ENCODE data around the gene CUEDC2. TPM values are rescaled to one million over a fixed set of nuclear protein-coding genes. Genes with fewer than 3 reads are reported as not detected.

Gene CUEDC2
- total and polyA plus RNA-seq, 7 experiments from 2014 or later = 27.0 to 69.0 (median 36.1) TPM

DNA sequence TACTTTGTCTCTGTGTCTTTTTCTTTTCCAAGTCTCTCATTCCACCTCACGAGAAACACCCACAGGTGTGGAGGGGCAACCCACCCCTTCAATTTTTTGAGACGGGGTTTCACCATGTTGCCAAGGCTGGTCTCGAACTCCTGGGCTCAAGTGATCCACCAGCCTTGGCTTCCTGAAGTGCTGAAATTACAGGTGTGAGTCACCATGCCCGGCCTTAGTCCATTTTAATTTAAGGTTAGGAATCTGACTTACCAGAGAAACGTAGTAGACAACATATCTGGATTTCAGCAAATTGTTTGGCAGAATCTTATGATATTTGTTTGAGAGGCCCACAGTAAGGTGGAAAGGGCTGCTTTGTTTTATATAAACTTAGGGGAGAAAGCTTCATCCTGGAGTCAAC lies 40.1 kb downstream of the CUEDC2 start:
- no peak overlapping the region for H3K4me3 ChIP-seq (ENCODE audit: low read length)
- ATAC-seq (no peak), DNase-seq (no peak)
- Mint-ChIP-seq H3K27ac (peak overlapping the region in 3 of 9 donors; percentile 54 to 100 (median 62)), H3K4me3 (peak overlapping the region in 1 of 10 donors; percentile 98), H3K4me1 (peaks cover 10 to 29% (median 23%) of the 10 kb centered on the region in 7 donors), H3K36me3 (peaks cover 0 to 18% (median 0%) of the 10 kb centered on the region in 5 donors), H3K9me3 (no peaks in the 10 kb centered on the region), H3K27me3 (peaks cover 0 to 4% (median 0%) of the 10 kb centered on the region in 5 donors)
- ChIA-PET CTCF (interaction anchor here (0.5 to 6.0 kb wide), 6 partner anchors 8 to 668 kb away, joined by 3 to 40 read pairs (median 6); partner anchors contain the start of gene FBXL15), POLR2A (interaction anchor here (0.5 to 9.0 kb wide), 3 partner anchors 19 to 96 kb away, joined by 3 to 64 read pairs (median 55); partner anchors contain the start of gene C10orf95)
- no peaks in the 10 kb centered on the region for H3K9me3 ChIP-seq (ENCODE audit: control insufficient read depth in 2 of 3, low read length in 3 of 3)
- peaks cover 0 to 11% (median 0%) of the 10 kb centered on the region in 3 experiments for H3K36me3 ChIP-seq (ENCODE audit: control insufficient read depth in 2 of 3, insufficient read depth in 3 of 3, low read length in 3 of 3)
- H3K4me1 ChIP-seq (ENCODE audit: control insufficient read depth in 2 of 2, insufficient read depth in 2 of 2, low read length in 2 of 2) = peaks cover 16 to 19% of the 10 kb centered on the region in 2 donors
- H3K27ac ChIP-seq (ENCODE audit: low read depth, low read length) = no peak overlapping the region
- intact Hi-C loops (cut with micrococcal nuclease) = loop anchor here (5.0 to 10.0 kb wide), 6 partner anchors 190 to 1732 kb away; partner anchors contain the start of genes ARL3 (in 2 of the 2), SFXN2 (in 2 of the 2), OGA (in 1 of the 2) and SFR1 (in 1 of the 2)
- H3K27me3 ChIP-seq (ENCODE audit: control insufficient read depth in 2 of 2, insufficient read depth in 2 of 2, low read length in 2 of 2) = no peaks in the 10 kb centered on the region

DNA sequence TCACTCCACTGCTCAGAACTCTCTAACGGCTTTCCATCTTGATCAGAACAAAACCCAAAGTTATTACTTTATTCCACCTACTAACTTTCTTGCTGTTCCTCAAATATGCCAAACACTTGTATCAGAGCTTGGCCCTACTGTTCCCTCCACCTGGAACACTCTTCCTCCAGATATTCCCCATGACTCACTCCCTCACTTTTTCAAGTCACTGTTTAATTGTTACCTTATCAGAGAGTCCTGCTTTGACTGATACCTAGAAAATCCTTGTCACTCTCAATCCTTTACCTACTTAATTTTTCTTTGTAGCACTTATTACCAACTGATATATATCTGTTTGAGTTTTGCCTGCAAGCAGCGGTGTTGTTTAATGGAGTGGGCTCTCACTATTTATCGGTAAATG lies 42.5 kb downstream of the CUEDC2 start:
- H3K36me3 ChIP-seq (ENCODE audit: control insufficient read depth in 2 of 3, insufficient read depth in 3 of 3, low read length in 3 of 3) = peaks cover 0 to 4% (median 0%) of the 10 kb centered on the region in 3 experiments
- H3K4me3 Mint-ChIP-seq = no peak overlapping the region
- ChIA-PET CTCF (interaction anchor here (1.1 kb wide), 1 partner anchor 33 kb away, joined by 4 read pairs; no protein-coding TSS in a partner anchor), POLR2A (no interaction called here)
- no peak overlapping the region for H3K27ac ChIP-seq (ENCODE audit: low read depth, low read length)
- H3K4me1 ChIP-seq (ENCODE audit: control insufficient read depth in 2 of 2, insufficient read depth in 2 of 2, low read length in 2 of 2) = peaks cover 5% of the 10 kb centered on the region in 2 donors
- H3K36me3 Mint-ChIP-seq = peaks cover 0 to 3% (median 0%) of the 10 kb centered on the region in 5 donors
- no peaks in the 10 kb centered on the region for H3K9me3 ChIP-seq (ENCODE audit: control insufficient read depth in 2 of 3, low read length in 3 of 3)
- peaks cover 5 to 18% (median 11%) of the 10 kb centered on the region in 7 donors for H3K4me1 Mint-ChIP-seq
- intact Hi-C loops (cut with micrococcal nuclease) = loop anchor here (5.0 to 10.0 kb wide), 6 partner anchors 192 to 1735 kb away; partner anchors contain the start of genes ARL3 (in 2 of the 2), SFXN2 (in 2 of the 2), OGA (in 1 of the 2) and SFR1 (in 1 of the 2)
- H3K4me3 ChIP-seq (ENCODE audit: low read length) = no peak overlapping the region
- no peak overlapping the region for H3K27ac Mint-ChIP-seq
- ATAC-seq = no peak
- no peak for DNase-seq
- peaks cover 0 to 4% (median 0%) of the 10 kb centered on the region in 5 donors for H3K27me3 Mint-ChIP-seq
- no peaks in the 10 kb centered on the region for H3K27me3 ChIP-seq (ENCODE audit: control insufficient read depth in 2 of 2, insufficient read depth in 2 of 2, low read length in 2 of 2)
- H3K9me3 Mint-ChIP-seq = no peaks in the 10 kb centered on the region

DNA sequence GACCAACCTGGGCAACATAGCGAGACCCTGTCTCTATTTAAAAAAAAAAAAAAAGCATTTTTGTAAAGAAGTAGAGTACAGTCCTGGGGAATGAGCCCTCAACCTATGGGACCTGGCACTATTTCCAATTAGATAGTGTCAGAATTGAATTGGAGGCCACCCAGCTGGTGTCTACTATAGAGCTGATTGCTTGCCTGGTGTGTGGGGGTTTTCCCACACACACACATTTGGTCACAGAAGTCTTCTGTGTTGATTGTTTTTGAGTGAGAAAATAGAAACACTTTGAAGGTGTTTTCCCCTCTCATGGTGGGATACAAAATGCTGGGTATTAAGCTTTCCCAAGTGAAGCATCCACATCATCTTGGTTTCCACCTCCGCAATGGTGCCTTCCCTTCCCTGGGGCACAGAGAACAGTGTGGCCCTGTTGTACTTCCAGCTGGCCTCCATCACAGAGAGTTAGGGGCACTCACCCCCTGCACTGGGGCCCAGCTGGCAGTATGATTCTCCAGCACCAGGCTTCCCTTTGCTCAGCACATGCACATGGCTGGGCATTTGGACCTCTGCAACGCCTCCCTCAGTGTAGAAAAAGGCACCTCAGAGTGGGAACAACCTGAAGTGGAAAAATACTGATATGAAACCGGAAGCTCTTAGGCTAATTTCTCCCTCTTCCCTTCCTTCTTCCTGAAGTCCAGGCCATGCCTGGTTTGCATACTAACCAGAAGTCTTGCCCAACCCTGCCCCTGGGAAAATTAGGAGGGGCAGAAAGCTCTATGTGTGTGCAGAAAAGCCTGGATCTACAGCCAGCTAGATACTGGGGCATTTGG lies 47.6 kb downstream of the CUEDC2 start:
- Mint-ChIP-seq H3K27ac (peak overlapping the region in 2 of 9 donors; percentile 39 to 72), H3K4me3 (no peak overlapping the region), H3K36me3 (peaks cover 4 to 24% (median 6%) of the 10 kb centered on the region in 5 donors), H3K27me3 (no peaks in the 10 kb centered on the region), H3K9me3 (no peaks in the 10 kb centered on the region), H3K4me1 (peaks cover 0 to 5% (median 0%) of the 10 kb centered on the region in 7 donors)
- H3K27me3 ChIP-seq (ENCODE audit: control insufficient read depth in 2 of 2, insufficient read depth in 2 of 2, low read length in 2 of 2) = no peaks in the 10 kb centered on the region
- no peak overlapping the region for H3K27ac ChIP-seq (ENCODE audit: low read depth, low read length)
- H3K9me3 ChIP-seq (ENCODE audit: control insufficient read depth in 2 of 3, low read length in 3 of 3) = no peaks in the 10 kb centered on the region
- ChIA-PET CTCF (interaction anchor here (0.5 to 1.8 kb wide), 6 partner anchors 8 to 94 kb away, joined by 3 to 6 read pairs (median 5); no protein-coding TSS in a partner anchor), POLR2A (interaction anchor here (0.7 to 2.1 kb wide), 3 partner anchors 9 to 67 kb away, joined by 4 to 6 read pairs (median 5); no protein-coding TSS in a partner anchor)
- no peaks in the 10 kb centered on the region for H3K4me1 ChIP-seq (ENCODE audit: control insufficient read depth in 2 of 2, insufficient read depth in 2 of 2, low read length in 2 of 2)
- DNase-seq (no peak), ATAC-seq (no peak)
- peaks cover 6 to 37% (median 9%) of the 10 kb centered on the region in 3 experiments for H3K36me3 ChIP-seq (ENCODE audit: control insufficient read depth in 2 of 3, insufficient read depth in 3 of 3, low read length in 3 of 3)
- intact Hi-C loops (cut with micrococcal nuclease) = no loop called here
- H3K4me3 ChIP-seq (ENCODE audit: low read length) = no peak overlapping the region

DNA sequence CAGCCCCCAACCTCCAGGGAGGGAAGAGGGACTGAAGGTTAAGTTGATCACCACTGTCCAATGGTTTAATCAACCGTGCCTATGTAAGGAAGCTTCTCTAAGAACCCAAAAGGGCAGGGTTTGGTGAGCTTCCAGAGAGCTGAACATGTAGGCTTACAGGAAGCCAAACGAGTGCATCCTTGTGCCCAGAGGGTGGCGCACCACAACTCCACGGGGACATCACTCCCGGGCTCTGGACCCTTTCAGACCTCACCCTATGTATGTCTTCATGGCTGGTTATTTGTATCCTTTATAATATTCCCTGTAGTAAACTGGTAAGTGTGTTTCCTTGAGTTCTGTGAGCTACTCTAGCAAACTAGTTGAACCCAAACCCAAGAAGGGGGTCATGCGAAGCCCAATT lies 48.3 kb downstream of the CUEDC2 start:
- H3K9me3 ChIP-seq (ENCODE audit: control insufficient read depth in 2 of 3, low read length in 3 of 3) = no peaks in the 10 kb centered on the region
- Mint-ChIP-seq H3K4me3 (no peak overlapping the region), H3K27ac (peak overlapping the region in 1 of 9 donors; percentile 19), H3K27me3 (no peaks in the 10 kb centered on the region), H3K4me1 (peaks cover 0 to 5% (median 0%) of the 10 kb centered on the region in 7 donors), H3K36me3 (peaks cover 6 to 31% (median 9%) of the 10 kb centered on the region in 5 donors), H3K9me3 (no peaks in the 10 kb centered on the region)
- ChIA-PET CTCF (interaction anchor here (0.6 to 1.8 kb wide), 3 partner anchors 9 to 95 kb away, joined by 3 to 6 read pairs (median 6); no protein-coding TSS in a partner anchor), POLR2A (interaction anchor here (0.7 to 2.1 kb wide), 3 partner anchors 10 to 161 kb away, joined by 3 to 6 read pairs (median 5); no protein-coding TSS in a partner anchor)
- H3K4me1 ChIP-seq (ENCODE audit: control insufficient read depth in 2 of 2, insufficient read depth in 2 of 2, low read length in 2 of 2) = no peaks in the 10 kb centered on the region
- intact Hi-C loops (cut with micrococcal nuclease) = no loop called here
- peaks cover 11 to 45% (median 15%) of the 10 kb centered on the region in 3 experiments for H3K36me3 ChIP-seq (ENCODE audit: control insufficient read depth in 2 of 3, insufficient read depth in 3 of 3, low read length in 3 of 3)
- H3K27me3 ChIP-seq (ENCODE audit: control insufficient read depth in 2 of 2, insufficient read depth in 2 of 2, low read length in 2 of 2) = no peaks in the 10 kb centered on the region
- DNase-seq = no peak
- H3K4me3 ChIP-seq (ENCODE audit: low read length) = no peak overlapping the region
- no peak overlapping the region for H3K27ac ChIP-seq (ENCODE audit: low read depth, low read length)
- peak; percentile 52 for ATAC-seq

DNA sequence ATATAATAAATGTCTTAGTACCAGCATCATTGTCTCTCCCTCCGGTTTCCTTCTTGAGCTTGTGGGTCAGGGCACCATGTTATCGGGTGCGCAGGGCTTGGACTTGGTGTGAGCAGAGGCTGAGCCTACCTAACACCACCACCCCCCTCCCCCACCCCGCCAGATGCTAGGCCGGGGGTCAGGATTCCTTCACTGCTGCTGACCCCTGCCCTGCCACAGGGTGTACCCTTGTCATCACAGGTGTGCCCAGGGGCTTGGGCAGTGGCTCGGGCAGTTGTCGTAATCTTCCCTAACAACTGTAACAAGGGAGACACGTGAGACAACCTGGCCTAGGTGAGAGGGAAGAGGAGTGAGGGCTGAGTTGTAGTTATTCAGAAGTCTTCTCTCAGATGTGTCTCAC lies 49.5 kb downstream of the CUEDC2 start:
- no peak overlapping the region for H3K27ac Mint-ChIP-seq
- POLR2A ChIA-PET = interaction anchor here (0.7 kb wide), 1 partner anchor 107 kb away, joined by 3 read pairs; no protein-coding TSS in a partner anchor
- no peaks in the 10 kb centered on the region for H3K9me3 ChIP-seq (ENCODE audit: control insufficient read depth in 2 of 3, low read length in 3 of 3)
- H3K36me3 Mint-ChIP-seq = peaks cover 6 to 34% (median 9%) of the 10 kb centered on the region in 5 donors
- no peak for DNase-seq
- H3K4me3 Mint-ChIP-seq = no peak overlapping the region
- CTCF ChIA-PET = interaction anchor here (1.0 kb wide), 1 partner anchor 31 kb away, joined by 3 read pairs; no protein-coding TSS in a partner anchor
- H3K36me3 ChIP-seq (ENCODE audit: control insufficient read depth in 2 of 3, insufficient read depth in 3 of 3, low read length in 3 of 3) = peaks cover 11 to 55% (median 15%) of the 10 kb centered on the region in 3 experiments
- H3K27me3 ChIP-seq (ENCODE audit: control insufficient read depth in 2 of 2, insufficient read depth in 2 of 2, low read length in 2 of 2) = no peaks in the 10 kb centered on the region
- H3K4me3 ChIP-seq (ENCODE audit: low read length) = no peak overlapping the region
- no peaks in the 10 kb centered on the region for H3K9me3 Mint-ChIP-seq
- no peak for ATAC-seq
- no peak overlapping the region for H3K27ac ChIP-seq (ENCODE audit: low read depth, low read length)
- H3K27me3 Mint-ChIP-seq = no peaks in the 10 kb centered on the region
- no peaks in the 10 kb centered on the region for H3K4me1 ChIP-seq (ENCODE audit: control insufficient read depth in 2 of 2, insufficient read depth in 2 of 2, low read length in 2 of 2)
- H3K4me1 Mint-ChIP-seq = peaks cover 0 to 5% (median 0%) of the 10 kb centered on the region in 7 donors
- intact Hi-C loops (cut with micrococcal nuclease) = no loop called here

DNA sequence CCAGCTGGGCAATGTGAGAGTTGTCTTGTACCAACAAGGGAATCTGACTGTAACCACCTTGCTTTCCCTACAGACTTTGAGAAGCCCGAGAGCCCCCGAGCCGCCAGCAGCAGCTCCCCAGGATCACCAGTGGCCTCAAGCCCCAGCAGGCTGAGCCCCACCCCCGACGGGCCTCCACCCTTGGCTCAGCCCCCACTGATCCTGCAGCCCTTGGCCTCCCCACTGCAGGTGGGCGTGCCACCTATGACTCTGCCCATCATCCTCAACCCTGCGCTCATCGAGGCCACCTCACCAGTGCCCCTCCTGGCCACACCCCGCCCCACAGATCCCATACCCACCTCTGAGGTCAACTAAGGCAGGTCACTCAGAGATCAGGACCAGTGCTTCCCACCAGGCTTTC lies 50.4 kb downstream of the CUEDC2 start:
- H3K4me1 ChIP-seq (ENCODE audit: control insufficient read depth in 2 of 2, insufficient read depth in 2 of 2, low read length in 2 of 2) = no peaks in the 10 kb centered on the region
- CTCF ChIA-PET = interaction anchor here (0.5 to 1.0 kb wide), 2 partner anchors 17 to 30 kb away, joined by 3 read pairs; no protein-coding TSS in a partner anchor
- POLR2A ChIA-PET = no interaction called here
- intact Hi-C loops (cut with micrococcal nuclease) = no loop called here
- Mint-ChIP-seq H3K4me1 (peaks cover 0 to 5% (median 0%) of the 10 kb centered on the region in 7 donors), H3K27me3 (no peaks in the 10 kb centered on the region), H3K27ac (peak overlapping the region in 1 of 9 donors; percentile 59), H3K36me3 (peaks cover 6 to 34% (median 9%) of the 10 kb centered on the region in 5 donors), H3K9me3 (no peaks in the 10 kb centered on the region), H3K4me3 (no peak overlapping the region)
- H3K27ac ChIP-seq (ENCODE audit: low read depth, low read length) = no peak overlapping the region
- peaks cover 11 to 56% (median 15%) of the 10 kb centered on the region in 3 experiments for H3K36me3 ChIP-seq (ENCODE audit: control insufficient read depth in 2 of 3, insufficient read depth in 3 of 3, low read length in 3 of 3)
- no peaks in the 10 kb centered on the region for H3K27me3 ChIP-seq (ENCODE audit: control insufficient read depth in 2 of 2, insufficient read depth in 2 of 2, low read length in 2 of 2)
- no peak for DNase-seq
- no peaks in the 10 kb centered on the region for H3K9me3 ChIP-seq (ENCODE audit: control insufficient read depth in 2 of 3, low read length in 3 of 3)
- no peak for ATAC-seq
- H3K4me3 ChIP-seq (ENCODE audit: low read length) = no peak overlapping the region

All from naive thymus-derived CD4-positive, alpha-beta T cell (primary cell).